HG03439 (cell line): ENCODE data around the gene LCK.
"Not testable (repeated sequence)": the region's sequence is repeated elsewhere in the genome, so short reads cannot be mapped to it uniquely, and the experiment has no call there.

ENCODE experiments used
- ATAC-seq: cut with Tn5 transposase; IDR thresholded peaks from one replicate; pipeline ENCODE4 v1.9.1; 2021; ENCODE audit warnings: mild to moderate bottlenecking, moderate library complexity; ENCODE audit not compliant: unreplicated experiment

LCK gene

GRCh38 chr1:32272557-32273390, 21.7 kb downstream of the LCK start:
- ATAC-seq = no peak

GRCh38 chr1:32273391-32274208, 22.5 kb downstream of the LCK start:
- no peak for ATAC-seq

DNA sequence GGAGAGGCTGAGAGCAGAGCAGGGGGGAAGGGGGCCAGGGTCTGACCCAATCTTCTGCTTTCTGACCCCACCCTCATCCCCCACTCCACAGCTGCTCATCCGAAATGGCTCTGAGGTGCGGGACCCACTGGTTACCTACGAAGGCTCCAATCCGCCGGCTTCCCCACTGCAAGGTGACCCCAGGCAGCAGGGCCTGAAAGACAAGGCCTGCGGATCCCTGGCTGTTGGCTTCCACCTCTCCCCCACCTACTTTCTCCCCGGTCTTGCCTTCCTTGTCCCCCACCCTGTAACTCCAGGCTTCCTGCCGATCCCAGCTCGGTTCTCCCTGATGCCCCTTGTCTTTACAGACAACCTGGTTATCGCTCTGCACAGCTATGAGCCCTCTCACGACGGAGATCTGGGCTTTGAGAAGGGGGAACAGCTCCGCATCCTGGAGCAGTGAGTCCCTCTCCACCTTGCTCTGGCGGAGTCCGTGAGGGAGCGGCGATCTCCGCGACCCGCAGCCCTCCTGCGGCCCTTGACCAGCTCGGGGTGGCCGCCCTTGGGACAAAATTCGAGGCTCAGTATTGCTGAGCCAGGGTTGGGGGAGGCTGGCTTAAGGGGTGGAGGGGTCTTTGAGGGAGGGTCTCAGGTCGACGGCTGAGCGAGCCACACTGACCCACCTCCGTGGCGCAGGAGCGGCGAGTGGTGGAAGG, 23.7 kb downstream of the LCK start:
- no peak for ATAC-seq

DNA sequence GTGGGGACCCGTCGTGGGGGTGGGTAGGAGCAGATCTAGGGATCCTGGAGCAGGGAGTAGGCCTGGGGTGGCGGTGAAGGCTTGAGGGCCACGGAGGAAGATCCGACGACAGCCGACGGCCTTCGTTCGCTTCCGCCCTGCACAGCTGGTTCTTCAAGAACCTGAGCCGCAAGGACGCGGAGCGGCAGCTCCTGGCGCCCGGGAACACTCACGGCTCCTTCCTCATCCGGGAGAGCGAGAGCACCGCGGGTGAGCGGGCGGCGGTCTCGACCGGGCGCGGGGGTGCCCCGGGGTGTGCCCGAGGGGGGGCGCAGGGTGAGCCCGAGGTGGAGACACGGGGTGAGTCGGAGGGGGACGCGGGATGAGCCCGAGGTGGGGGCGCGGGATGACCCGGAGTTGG, 24.4 kb downstream of the LCK start:
- no peak for ATAC-seq

DNA sequence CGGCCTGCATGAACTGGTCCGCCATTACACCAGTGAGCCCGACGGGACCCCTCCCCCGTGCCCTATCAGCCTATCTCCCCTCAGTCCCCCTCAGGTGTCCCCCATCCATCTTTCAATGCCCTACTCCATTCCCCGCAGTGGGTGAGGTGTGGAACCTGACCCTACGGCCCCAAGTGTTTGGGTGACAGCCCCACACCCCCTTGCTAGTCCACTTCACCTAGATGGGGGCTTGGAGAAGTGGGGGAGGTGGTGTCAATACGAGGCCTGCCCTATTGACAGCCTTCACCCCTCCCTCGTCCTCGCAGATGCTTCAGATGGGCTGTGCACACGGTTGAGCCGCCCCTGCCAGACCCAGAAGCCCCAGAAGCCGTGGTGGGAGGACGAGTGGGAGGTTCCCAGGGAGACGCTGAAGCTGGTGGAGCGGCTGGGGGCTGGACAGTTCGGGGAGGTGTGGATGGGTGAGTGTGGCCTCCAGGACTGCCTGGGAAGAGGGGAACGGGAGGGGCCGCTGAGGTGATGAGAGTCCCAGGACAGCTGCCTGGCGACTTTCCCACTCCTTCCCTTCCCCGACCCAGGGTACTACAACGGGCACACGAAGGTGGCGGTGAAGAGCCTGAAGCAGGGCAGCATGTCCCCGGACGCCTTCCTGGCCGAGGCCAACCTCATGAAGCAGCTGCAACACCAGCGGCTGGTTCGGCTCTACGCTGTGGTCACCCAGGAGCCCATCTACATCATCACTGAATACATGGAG, 25.1 kb downstream of the LCK start:
- ATAC-seq = no peak

DNA sequence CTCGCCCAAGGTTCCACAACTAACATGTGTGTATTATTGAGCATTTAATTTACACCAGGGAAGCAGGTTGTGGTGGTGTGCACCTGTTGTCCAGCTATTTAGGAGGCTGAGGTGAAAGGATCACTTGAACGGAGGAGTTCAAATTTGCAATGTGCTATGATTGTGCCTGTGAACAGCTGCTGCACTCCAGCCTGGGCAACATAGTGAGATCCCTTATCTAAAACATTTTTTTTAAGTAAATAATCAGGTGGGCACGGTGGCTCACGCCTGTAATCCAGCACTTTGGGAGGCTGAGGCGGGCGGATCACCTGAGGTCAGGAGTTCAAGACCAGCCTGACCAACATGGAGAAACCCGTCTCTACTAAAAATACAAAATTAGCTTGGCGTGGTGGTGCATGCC, 33.7 kb downstream of the LCK start:
- ATAC-seq = not testable (repeated sequence)

DNA sequence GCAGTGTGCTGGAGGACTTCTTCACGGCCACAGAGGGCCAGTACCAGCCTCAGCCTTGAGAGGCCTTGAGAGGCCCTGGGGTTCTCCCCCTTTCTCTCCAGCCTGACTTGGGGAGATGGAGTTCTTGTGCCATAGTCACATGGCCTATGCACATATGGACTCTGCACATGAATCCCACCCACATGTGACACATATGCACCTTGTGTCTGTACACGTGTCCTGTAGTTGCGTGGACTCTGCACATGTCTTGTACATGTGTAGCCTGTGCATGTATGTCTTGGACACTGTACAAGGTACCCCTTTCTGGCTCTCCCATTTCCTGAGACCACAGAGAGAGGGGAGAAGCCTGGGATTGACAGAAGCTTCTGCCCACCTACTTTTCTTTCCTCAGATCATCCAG, 34.6 kb downstream of the LCK start:
- no peak for ATAC-seq

DNA sequence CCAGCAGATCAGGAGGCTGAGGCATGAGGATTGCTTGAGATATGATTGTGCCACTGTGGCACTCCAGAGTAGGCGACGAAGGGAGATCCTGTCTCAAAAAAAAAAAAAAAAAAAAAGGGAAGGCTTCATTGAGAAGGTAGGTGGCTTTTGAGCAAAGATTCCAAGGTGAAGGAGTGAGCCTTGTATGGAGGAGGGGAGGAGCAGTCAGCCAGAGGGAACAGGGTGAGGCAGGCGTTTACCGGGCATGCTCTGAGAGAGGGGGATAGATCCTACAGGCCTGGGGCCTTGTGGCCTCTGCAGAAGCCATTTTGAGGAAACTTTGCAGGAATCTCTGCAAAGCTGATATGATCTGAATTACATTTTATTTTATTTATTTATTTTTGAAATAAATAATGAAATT, 35.7 kb downstream of the LCK start:
- ATAC-seq = no peak

- no peak for ATAC-seq
Measured at GRCh38 chr1:32289256-32289655, 38.2 kb downstream of the LCK start.

DNA sequence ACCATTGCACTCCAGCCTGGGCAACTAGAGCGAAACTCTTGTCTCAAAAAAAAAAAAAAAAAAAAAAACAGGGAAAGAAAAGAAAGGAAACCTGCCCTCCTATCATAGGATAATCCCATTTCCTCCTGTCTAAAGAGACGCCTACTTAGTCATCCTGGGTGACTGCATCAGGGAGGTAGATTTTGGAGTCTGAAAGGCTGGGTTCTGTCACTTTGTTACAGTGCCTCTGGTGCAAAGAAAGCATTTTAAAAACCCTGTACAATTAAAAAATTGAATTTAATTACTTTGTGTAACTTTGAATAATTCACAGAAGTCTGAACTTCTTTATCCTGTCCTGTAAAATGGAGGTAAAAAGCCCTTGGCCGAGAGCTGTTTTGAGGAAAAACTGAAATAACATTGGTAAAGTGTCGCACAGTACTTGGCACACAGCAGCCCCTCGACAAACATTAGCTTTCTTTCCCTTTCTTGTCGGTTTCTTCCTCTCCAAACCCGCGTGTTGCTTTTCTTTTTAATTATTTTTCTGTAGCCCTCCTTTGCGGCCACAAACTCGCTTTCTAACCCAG, 40.2 kb downstream of the LCK start:
- no peak for ATAC-seq

DNA sequence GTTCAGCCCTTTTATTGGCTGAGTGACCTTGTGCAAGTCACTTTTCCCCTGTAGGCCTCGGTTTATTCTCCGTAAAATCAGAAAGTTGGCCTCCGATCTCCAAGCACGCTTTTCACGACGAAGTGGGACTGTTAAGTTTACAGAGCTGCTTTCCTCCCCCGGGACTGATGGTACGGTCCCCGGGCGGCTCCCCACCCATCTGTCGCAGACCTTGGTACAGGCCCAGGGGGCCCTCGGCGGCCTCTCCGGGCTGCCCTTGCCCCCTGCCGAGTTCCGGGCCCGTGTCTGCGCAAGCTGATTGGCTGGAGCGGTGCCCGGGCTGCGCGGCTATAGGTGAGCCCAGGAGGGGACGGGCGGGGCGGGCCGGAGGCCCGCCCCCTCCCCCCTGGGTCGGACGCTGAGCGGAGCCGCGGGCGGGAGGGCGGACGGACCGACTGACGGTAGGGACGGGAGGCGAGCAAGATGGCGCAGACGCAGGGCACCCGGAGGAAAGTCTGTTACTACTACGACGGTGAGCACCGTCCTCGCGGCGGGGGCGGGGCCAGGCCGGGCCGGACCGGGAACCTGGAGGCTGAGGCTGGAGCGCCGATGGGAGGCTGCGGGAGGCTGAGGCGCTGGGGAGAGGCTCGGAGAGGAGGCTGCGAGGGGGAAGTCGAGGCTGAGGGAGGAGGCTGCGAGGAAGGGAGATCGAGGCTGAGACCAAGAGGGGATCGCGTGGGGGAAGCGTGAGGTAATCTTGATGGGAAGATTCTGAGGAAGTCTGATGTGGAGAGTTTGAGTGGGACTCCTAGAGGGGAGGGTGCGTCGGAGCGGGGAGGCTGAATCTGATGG, 40.9 kb downstream of the LCK start, which contains the start of gene HDAC1:
Gene HDAC1 (plus strand): TSS at position 376 of the 831 bp plus-strand sequence. CDS start 87 bp downstream, at position 463.
- peak; percentile 85 for ATAC-seq

DNA sequence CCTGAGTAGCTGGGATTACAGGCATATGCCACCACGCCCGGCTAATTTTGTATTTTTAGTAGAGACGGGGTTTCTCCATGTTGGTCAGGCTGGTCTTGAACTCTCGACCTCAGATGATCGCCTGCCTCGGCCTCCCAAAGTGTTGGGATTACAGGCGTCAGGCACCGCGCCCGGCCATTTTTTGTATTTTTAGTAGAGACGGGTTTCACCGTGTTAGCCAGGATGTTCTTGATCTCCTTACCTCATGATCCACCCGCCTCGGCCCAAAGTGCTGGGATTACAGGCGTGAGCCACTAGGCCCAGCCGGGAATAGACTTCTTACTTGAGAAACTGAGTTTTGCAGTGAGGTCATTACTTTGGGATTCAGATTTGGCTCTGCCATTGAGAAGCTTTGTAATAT, 47.1 kb downstream of the LCK start:
- ATAC-seq = not testable (repeated sequence)

DNA sequence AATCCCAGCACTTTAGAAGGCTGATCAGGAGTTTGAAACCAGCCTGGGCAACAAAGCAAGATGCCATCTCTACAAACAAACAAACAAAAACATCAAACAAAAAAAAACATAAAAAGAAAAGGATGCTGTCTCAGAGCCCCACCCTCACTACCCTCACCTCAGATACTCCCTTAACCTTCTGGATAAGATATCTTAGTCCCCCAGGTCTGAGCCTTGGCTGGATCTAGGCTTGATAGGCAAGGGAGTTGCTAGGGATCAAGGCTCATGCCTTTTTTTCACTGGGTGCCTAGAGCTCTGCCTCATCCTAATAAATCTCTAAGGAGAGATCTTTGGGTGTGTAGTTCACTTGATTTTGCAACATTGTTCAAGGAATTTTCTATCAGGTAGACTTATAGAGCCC, 48.3 kb downstream of the LCK start:
- no peak for ATAC-seq

DNA sequence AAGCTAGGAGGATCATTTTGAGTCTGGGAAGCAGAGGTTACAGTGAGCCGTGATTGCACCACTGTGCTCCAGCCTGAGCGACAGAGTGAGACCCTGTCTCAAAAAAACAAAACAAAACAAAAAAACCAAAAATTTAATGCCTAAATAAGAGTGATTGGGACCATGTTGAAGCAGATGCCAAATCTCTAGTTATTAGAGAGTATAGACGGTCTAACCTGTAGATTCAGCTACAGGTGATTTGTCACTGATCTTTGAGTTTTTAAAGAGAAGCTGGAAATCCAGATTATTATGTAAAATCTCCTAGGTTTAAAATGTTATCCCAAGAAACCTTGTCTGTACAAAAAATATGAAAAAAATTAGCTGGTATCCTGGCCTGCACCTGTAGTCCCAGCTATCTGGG, 52.3 kb downstream of the LCK start:
- no peak for ATAC-seq

DNA sequence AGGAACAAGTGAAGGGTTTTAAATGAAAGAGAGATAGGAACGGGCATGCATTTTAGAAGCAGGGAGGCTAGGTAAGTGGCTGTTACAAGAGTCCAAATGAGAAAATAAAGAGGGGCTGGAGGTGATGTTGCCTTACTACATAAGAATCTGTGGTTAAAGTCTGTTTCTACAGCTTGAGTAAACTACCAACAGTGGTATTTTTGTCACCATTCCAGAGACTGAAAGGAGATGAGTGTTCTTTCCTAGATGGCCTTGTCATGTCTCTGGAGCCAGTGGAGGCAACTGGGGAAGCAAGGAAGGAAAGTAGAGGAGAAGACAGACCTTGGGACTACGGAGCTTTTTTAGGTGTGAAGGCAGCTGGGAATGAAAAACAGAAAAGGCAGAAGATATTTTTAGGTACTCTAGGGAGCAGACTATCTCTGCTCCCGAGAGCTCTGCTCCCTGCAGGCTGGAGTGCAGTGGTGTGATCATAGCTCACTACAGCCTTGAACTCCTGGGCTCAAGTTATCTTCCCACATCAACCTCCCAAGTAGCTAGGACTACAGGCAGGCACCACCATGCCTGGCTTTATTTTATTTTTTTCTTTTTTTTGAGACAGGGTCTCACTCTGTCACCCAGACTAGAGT, 53.0 kb downstream of the LCK start:
- ATAC-seq = no peak

DNA sequence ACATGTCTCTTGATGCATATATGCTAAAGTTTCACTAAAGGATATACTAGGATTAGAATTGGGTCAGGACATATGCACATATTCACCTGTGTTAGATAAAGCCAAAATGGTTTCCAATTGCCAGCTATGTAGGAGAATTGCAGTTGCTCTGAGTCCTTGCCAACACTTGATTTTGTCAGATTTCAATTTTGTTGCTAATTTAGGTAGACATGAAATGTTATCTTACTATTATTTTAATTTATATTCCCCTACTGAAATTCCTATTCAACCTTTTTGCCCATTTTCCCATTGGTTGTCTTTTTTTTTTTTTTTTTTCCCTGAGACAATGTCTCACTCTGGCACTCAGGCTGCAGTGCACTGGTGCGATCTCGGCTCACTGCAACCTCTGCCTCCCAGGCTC, 54.2 kb downstream of the LCK start:
- no peak for ATAC-seq

- no peak for ATAC-seq
Measured at GRCh38 chr1:32307324-32307723, 56.3 kb downstream of the LCK start.

DNA sequence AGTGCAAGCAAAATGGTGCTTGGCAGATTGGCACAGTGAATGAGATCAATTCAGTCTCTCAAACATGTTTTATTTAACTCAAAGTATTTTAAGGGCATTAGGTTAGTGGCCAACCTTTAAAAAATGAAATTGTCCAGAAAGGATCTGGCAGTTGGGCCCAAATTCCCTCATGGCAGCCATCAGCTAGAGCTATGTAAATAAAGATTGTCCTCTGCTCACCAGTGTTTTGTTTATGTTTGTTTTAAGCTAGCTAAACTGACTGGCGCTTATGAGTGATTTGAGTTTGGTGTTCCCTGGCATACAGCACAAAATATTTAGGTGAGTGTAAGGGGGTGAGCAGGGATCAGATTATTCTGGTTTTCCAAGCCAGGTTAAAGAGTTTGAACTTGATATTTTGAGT, 58.9 kb downstream of the LCK start:
- no peak for ATAC-seq
